Measurements from ENCODE around the gene NLRP6.
A peak's percentile ranks its signal among the peaks of the same experiment; 100 is the strongest.
"Not testable (repeated sequence)": the region's sequence is repeated elsewhere in the genome, so short reads cannot be mapped to it uniquely, and the experiment has no call there.

Gene NLRP6

DNA sequence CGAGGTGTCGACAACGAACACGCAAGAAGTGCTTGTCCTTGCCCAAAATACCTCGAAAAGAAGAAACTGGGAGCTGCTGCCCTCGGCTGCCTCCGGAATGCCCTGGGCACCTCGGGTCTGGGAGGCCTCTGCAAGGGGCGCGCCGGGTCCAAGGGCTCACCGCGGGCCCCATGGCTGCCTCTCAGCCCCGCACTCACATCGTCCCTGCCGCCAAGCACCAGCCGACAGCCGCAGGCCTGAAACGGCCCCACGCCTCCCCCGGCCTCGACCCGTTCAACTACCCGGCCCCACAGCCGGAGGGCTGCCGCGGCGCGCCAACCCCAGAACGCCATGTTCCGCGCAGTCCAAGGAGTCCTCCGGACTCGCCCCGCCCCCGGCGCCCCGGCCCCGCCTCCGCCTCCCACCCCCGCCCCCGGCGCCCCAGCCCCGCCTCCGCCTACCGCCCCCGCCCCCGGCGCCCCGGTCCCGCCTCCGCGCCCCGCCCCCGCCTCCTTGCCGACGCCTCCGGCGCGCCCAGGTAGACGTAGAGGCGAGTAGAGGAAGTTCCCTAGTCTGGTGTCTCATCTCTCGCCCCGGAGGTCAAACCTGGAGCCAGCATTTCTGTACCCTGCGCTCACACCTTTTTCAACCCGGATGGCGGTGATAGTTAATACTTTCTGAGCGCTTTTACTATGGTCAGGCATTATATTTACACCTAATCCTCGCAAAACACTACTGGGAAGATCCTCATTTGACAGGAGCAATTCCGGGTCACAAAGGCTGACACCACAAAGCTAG, 42.0 kb upstream of the NLRP6 start, which contains the start of gene SIRT3:
Gene SIRT3, minus strand, starts transcription at position 346 of the 777 bp plus-strand sequence. Its CDS starts 14 bp downstream, at position 332.
- ATAC-seq, result peak; percentile 87

DNA sequence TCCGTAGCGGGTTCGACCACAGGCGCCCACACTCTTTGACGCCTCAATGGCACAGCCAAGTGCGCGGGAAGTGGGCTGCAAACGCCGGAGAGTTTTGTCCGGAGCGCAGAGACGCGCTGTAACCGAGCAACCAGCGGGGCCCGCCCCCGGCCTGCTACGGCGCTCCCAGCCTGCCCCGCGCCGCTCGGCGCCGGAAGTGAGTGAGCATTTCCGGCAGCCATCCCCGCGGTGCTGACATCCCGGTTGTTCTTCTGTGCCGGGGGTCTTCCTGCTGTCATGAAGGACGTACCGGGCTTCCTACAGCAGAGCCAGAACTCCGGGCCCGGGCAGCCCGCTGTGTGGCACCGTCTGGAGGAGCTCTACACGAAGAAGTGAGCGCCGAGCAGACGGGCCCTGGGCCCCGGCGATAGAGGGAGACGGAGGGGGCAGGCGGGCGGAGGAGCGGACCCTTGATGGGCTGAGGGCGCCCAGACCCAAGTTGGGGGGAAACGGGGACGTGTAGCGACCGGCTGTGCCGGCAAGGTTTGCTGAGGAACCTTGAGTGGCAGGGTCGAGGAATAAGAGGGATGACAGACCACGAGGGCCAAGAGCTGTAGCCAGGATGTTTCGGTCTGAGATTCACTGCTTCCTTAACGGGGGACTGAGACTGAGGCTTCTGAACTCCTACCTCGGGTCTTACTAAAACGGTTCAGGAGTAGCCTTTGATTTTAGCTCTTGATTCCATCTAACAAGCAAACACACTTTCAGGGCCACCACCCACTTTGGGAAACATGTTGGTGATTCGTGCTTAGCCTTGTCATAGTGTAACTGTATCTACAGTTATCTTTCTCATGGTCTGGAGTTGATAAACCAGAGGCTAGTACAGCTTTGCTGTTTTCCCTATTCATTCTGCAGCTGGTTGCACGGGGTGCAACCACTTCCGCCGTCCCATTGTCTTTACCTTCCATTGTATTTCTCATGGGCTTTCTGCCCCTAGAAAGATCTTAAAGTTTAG, 41.1 kb upstream of the NLRP6 start, which contains the start of gene PSMD13:
Gene PSMD13, plus strand, starts transcription at position 203 of the 994 bp plus-strand sequence. Its CDS starts 74 bp downstream, at position 277.
- ATAC-seq, result peak; percentile 96
- TF ChIP-seq, protein P1, sequence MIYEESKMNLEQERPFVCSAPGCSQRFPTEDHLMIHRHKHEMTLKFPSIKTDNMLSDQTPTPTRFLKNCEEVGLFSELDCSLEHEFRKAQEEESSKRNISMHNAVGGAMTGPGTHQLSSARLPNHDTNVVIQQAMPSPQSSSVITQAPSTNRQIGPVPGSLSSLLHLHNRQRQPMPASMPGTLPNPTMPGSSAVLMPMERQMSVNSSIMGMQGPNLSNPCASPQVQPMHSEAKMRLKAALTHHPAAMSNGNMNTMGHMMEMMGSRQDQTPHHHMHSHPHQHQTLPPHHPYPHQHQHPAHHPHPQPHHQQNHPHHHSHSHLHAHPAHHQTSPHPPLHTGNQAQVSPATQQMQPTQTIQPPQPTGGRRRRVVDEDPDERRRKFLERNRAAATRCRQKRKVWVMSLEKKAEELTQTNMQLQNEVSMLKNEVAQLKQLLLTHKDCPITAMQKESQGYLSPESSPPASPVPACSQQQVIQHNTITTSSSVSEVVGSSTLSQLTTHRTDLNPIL (CRISPR knock-in tag; IDR thresholded peaks at IDR 0.05; ENCODE audit: low read depth), result no peak
- TF ChIP-seq ZC3H10 (CRISPR knock-in tag; IDR thresholded peaks at IDR 0.05) (no peak), PATZ1 (CRISPR knock-in tag; IDR thresholded peaks at IDR 0.05; ENCODE audit: borderline replicate concordance) (no peak), SNAI2 (CRISPR knock-in tag; IDR thresholded peaks at IDR 0.05) (no peak), CSDC2 (CRISPR knock-in tag; IDR thresholded peaks at IDR 0.05) (no peak), ZNF565 (CRISPR knock-in tag; conservative IDR thresholded peaks at IDR 0.05; ENCODE audit: low read depth) (no peak), GLIS3 (CRISPR knock-in tag; IDR thresholded peaks at IDR 0.05) (no peak), ARNTL (CRISPR knock-in tag; IDR thresholded peaks at IDR 0.05; ENCODE audit: borderline replicate concordance, low read depth) (no peak)

More for the DNA sequence above, 42.0 kb upstream of the NLRP6 start, which contains the start of gene SIRT3:
- no peak for TF ChIP-seq BACH2 (CRISPR knock-in tag; IDR thresholded peaks at IDR 0.05; ENCODE audit: borderline replicate concordance)
- no peak for TF ChIP-seq ZNF8 (CRISPR knock-in tag; IDR thresholded peaks at IDR 0.05)
- no peak for TF ChIP-seq CSDC2 (CRISPR knock-in tag; IDR thresholded peaks at IDR 0.05)
- TF ChIP-seq ISL1 (CRISPR knock-in tag; IDR thresholded peaks at IDR 0.05), result no peak
- TF ChIP-seq, protein P2, sequence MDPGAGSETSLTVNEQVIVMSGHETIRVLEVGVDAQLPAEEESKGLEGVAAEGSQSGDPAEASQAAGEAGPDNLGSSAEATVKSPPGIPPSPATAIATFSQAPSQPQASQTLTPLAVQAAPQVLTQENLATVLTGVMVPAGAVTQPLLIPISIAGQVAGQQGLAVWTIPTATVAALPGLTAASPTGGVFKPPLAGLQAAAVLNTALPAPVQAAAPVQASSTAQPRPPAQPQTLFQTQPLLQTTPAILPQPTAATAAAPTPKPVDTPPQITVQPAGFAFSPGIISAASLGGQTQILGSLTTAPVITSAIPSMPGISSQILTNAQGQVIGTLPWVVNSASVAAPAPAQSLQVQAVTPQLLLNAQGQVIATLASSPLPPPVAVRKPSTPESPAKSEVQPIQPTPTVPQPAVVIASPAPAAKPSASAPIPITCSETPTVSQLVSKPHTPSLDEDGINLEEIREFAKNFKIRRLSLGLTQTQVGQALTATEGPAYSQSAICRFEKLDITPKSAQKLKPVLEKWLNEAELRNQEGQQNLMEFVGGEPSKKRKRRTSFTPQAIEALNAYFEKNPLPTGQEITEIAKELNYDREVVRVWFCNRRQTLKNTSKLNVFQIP (CRISPR knock-in tag; IDR thresholded peaks at IDR 0.05; ENCODE audit: borderline replicate concordance, low read depth), result no peak
- TF ChIP-seq ZNF70 (CRISPR knock-in tag; IDR thresholded peaks at IDR 0.05), result no peak
- TF ChIP-seq ESRRG (CRISPR knock-in tag; IDR thresholded peaks at IDR 0.05), result no peak
- no peak for TF ChIP-seq ARNTL (CRISPR knock-in tag; IDR thresholded peaks at IDR 0.05; ENCODE audit: borderline replicate concordance, low read depth)
- no peak for TF ChIP-seq OSR1 (CRISPR knock-in tag; IDR thresholded peaks at IDR 0.05)
- no peak for TF ChIP-seq ZC3H10 (CRISPR knock-in tag; IDR thresholded peaks at IDR 0.05)
- TF ChIP-seq, protein P1 (CRISPR knock-in tag; IDR thresholded peaks at IDR 0.05; ENCODE audit: low read depth), result no peak
- no peak for TF ChIP-seq RARB (CRISPR knock-in tag; IDR thresholded peaks at IDR 0.05)
- TF ChIP-seq TOX (CRISPR knock-in tag; IDR thresholded peaks at IDR 0.05; ENCODE audit: borderline replicate concordance), result no peak
- TF ChIP-seq TCF4 (CRISPR knock-in tag; IDR thresholded peaks at IDR 0.05; ENCODE audit: borderline replicate concordance), result no peak
- TF ChIP-seq PATZ1 (CRISPR knock-in tag; IDR thresholded peaks at IDR 0.05; ENCODE audit: borderline replicate concordance), result no peak
- no peak for TF ChIP-seq ZFP30 (CRISPR knock-in tag; IDR thresholded peaks at IDR 0.05)

DNA sequence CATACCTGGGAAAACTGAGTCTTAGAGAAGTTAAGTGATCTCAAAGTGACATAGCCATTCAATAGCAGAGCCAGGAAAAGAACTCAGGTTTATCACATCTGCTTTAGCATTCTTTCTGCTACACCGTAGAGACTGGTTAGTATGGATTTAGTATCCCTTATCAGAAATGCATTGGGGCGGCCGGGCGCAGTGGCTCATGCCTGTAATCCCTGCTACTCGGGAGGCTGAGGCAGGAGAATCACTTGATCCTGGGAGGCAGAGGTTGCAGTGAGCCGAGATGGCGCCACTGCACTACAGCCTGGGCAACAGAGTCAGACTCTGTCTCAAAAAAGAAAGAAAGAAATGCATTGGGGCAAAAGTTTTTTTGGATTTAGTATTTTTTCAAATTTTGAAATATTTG, 39.9 kb upstream of the NLRP6 start:
- not testable (repeated sequence) for ATAC-seq

Data from SK-N-SH treated with all-trans-retinoic acid at 6 μM for 48 hours (cell line).